Measurements from ENCODE around the gene SLC16A2.
"Not testable (repeated sequence)": the region's sequence is repeated elsewhere in the genome, so short reads cannot be mapped to it uniquely, and the experiment has no call there.

SLC16A2 gene

GRCh38 chrX:74507191-74507590, 85.9 kb downstream of the SLC16A2 start:
- DNase-seq (ENCODE audit: low spot score): no peak

DNA sequence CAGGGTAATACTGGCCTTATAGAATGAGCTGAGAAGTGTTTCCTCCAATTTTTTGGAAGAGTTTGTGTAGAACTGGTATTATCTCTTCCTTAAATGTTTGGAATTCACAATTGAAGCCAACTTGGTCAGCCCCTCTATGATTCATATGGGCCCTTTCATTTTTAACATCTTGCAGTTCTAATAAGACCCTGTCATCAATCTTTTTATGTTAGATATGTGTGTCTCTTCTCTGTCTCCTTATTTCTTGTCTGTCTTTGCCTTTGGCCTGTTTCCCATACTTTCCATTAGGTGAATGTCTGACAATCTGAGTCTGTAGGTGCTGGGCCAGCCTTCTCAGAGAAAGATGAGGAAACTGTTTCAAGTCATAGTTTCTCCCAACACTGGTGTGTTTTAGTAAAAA, 88.7 kb downstream of the SLC16A2 start:
- DNase-seq (ENCODE audit: low spot score): no peak

GRCh38 chrX:74510401-74510800, 89.1 kb downstream of the SLC16A2 start:
- DNase-seq (ENCODE audit: low spot score): no peak

DNA sequence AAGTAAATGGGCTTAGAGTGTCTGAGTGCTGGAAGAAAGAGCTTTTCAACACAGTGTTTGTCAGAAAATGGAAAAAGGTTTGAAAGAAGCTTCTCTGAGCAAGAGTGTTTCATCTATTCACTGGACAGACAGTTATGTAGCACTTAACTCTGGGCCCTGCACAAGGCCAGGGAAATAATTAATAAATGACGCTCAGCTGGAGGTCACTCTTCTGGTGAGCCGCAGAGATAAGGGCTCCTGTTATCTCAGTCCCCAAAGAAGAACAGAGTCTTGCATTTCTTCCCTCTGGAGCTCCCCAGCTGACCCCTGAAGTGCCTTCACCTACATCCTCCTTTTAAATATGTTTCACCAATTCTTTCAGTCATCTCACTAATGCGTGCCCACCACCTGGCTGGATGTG, 90.4 kb downstream of the SLC16A2 start:
- no peak for DNase-seq (ENCODE audit: low spot score)

DNA sequence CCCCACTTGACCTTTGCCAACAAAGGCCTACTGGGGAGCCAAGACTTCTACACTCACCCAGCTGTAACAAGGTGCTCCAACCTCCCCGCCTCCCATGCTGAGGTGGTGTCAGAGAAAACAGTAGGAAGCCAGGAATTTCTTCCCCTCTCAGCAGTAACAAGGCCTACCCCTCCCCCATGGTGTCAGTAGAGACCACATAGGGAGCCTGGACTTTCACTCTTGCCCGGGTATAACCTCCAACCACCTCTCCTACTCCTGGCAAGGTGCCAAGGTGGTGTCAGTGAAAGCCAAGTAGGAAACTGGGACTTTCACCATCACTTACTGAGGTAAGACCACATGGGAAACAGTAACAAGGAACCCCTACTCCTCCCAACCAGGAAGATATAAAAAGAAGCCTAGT, 93.1 kb downstream of the SLC16A2 start:
- DNase-seq (ENCODE audit: low spot score): no peak

GRCh38 chrX:74515356-74515755, 94.1 kb downstream of the SLC16A2 start:
- no peak for DNase-seq (ENCODE audit: low spot score)

DNA sequence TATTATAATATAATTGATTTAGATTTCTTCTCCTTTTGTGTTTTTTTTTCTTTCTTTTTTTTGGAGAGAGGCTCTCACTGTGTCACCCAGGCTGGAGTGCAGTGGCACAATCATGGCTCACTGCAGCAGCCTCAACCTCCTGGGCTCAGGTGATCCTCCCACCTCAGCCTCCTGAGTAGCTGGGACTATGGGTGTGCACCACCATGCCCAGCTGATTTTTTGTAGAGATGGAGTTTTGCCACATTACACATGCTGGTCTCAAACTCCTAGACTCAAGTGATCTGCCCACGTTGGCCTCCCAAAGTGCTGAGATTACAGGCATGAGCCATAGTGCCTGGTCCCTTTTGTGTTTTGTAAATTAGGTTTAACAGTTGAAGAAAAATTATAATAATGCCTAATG, 94.7 kb downstream of the SLC16A2 start:
- not testable (repeated sequence) for DNase-seq (ENCODE audit: low spot score)

- no peak for DNase-seq (ENCODE audit: low spot score)
These were observed 98.6 kb downstream of the SLC16A2 start for GRCh38 chrX:74519870-74520269.

DNA sequence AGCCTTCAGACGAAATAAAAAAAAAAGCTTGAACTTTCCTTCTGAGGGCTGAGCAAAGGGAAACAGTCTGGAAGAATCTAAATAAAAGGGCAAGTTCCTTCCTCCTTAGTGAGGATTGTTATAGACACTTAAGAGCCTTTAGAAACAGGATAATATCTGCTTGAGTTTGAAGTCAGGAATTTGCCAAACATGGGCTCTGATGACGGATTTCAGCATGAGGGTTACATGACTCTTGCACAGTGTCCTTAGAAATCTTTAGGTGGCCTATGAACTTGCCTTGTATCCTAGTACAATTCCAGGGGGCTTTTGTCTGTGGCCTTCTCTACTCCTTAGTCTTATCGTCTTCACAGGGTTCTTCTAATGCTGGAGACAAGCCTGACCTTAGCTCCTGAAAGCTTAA, 99.0 kb downstream of the SLC16A2 start:
- DNase-seq (ENCODE audit: low spot score): no peak

DNA sequence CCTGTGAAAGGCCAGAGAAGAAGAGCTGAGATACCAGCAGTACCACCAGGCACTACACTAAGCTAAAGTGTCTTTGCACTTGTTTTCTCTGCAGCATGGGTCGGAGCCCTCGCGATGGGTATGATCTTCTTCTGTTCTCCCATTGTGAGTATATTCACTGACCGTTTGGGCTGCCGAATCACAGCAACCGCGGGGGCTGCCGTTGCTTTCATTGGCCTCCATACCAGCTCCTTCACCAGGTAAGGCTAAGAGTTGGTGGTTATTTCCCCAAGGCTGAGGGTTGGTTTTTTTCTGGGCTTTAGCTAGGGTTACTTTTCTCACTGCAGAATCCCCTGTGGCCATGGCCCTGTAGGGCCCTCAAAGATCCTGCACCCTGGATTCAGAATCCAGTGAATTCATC, 99.6 kb downstream of the SLC16A2 start:
- DNase-seq (ENCODE audit: low spot score): no peak

DNA sequence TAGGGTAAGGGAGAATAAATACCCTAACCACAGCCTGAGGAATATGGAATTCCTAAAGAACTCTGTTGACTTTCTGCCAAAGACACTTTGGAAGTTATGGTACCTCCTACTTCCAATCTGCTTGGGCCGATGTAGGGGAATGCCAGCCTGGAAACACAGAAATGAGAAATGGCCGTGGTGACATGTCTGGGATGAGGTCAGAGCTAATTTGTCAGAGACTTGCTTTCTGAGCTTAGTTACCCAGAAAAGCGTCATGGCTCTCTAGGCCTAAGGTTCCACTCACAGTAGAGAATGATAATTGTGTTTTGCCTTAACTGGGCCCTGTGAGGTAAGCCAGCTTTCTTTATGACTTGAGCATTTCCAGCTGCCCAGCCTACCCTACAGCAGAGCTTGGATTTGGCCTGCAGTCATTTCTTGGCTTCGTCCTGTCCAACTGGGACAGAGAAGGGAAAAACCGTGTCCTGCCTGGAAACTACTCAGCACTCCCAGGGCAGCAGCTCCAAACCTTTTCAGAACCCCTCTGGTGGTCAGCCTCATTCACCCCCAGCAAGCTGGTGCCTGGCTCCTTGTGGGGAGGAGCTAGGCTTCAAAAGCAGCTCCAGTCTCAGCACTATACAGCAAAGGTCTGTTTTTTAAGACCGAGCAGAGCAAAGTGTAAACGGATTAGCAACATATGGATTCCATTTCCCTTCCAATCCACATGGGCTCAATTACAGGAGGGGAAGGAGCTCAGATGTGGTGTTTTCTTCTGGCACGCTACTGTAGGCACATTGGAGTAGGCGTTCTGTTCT, 100.9 kb downstream of the SLC16A2 start:
- DNase-seq (ENCODE audit: low spot score): no peak

- no peak for DNase-seq (ENCODE audit: low spot score)
These were observed 101.9 kb downstream of the SLC16A2 start for GRCh38 chrX:74523224-74523623.

DNA sequence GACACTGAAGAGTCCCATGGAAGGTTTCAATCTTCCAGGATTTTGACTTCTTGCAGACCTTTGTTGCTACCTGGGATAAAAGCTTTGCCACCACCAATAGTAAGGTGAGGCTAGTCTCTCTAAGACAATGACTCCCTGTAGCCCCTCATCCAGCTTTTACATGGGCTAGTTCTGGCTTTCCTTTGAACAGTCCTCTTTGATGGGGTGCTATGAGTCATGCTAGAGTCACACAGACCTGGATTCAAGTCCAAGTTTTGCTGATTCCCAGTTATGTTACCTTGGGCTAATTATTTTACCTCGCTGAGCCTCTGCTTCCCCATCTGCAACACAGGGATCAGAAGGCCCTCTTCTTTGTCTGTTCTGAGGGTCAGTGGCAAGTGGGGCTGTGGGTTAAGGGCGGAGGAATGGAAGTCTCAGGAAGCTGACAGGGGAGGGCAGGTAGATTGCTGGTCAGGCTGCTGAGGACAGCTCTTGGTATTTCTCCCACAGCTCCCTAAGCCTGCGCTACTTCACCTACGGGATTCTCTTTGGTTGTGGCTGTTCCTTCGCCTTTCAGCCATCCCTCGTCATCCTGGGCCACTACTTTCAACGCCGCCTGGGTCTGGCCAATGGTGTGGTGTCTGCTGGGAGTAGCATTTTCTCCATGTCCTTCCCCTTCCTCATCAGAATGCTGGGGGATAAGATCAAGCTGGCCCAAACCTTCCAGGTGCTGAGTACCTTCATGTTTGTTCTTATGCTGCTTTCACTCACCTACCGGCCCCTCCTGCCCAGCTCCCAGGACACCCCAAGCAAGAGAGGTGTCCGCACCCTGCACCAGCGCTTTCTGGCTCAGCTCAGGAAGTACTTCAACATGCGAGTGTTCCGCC, 102.8 kb downstream of the SLC16A2 start:
- no peak for DNase-seq (ENCODE audit: low spot score)

DNA sequence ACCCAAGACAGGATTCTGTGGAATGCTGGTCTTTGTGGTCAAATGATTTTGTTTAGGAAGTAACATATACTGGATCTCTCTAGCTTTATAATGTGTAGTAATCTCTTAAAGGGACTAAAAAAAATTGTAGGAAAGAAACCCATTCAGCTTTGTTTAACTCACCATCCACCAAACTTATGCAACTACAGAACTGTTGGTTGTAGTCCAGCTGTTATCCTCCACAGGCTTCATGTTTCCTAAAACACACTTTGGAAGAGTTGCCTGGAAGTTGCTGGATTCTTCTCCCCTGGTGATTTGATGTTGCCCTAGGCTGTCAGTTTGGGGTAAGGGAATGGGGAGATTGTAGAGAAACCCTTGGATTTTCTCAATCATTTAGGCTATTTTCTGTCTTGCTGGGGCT, 103.8 kb downstream of the SLC16A2 start:
- DNase-seq (ENCODE audit: low spot score): no peak

- no peak for DNase-seq (ENCODE audit: low spot score)
These were observed 105.5 kb downstream of the SLC16A2 start for GRCh38 chrX:74526764-74527163.

DNA sequence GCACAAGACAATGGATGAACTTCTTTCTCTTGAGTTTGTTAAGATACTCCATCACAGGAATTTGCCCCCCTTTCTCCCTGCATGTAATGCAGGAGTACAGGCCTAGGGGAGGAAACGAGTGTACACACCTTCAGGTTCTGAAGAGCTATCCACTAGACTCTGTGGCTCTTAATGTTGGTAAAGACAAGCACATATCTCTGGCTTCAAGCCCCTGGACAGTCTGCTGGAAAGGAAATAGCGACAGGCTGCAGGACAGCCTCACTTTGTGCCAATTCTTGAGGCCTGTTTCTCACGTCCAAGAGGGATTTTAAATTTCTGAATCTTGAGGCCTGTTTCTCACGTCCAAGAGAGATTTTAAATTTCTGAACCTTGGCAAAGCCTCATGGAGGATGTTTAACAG, 106.1 kb downstream of the SLC16A2 start:
- DNase-seq (ENCODE audit: low spot score): no peak

- no peak for DNase-seq (ENCODE audit: low spot score)
These were observed 108.0 kb downstream of the SLC16A2 start for GRCh38 chrX:74529311-74529710.

GRCh38 chrX:74531081-74531480, 109.8 kb downstream of the SLC16A2 start:
- no peak for DNase-seq (ENCODE audit: low spot score)

DNA sequence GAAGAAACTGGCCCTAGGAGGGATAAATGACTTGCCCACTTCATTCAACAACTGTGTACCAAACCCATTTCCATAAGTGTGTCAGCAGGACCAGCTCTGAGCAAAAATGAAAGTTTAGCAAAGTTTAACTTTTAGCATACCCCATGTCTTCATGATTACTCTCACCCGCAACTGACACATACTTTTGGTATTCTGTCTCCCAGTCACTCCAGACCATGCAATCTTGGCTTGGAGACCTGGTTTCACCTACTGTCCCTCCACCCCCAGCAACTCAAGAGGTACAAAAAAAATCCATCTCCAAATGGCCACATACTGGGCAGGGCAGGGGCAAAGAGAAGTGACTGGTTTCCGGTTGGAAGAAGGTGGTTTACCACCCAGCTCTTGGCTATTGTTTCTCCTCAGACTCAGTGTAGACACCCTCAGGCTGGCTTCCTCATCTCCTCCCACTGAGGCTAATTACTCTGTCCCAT, 113.3 kb downstream of the SLC16A2 start:
- no peak for DNase-seq (ENCODE audit: low spot score)

DNA sequence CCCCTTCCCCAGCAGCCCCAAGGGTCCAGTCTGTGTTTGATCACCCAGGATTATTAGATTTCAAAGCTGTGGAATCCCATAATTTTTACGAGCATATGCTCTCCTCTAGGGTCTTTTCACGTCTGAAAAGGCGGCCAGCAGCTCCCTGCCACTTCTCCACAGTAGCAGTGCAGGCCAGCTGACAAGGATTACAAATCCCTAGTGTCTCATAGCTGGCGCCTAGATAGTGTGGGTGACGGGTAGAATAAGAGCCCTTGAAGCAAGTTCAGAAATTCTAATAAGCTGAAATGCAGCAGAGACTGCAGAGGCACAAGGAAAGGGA, 113.8 kb downstream of the SLC16A2 start:
- DNase-seq (ENCODE audit: low spot score): no peak

- DNase-seq (ENCODE audit: low spot score): peak; percentile 74
These were observed 114.3 kb downstream of the SLC16A2 start for GRCh38 chrX:74535408-74536151.

- peak; percentile 75 for DNase-seq (ENCODE audit: low spot score)
These were observed 115.0 kb downstream of the SLC16A2 start for GRCh38 chrX:74536152-74536831.

Measured in Ammon's horn (tissue), 1 donor.